Pons (tissue), 1 donor: Measurements from ENCODE around the gene AGAP9.
"Not testable (repeated sequence)": the region's sequence is repeated elsewhere in the genome, so short reads cannot be mapped to it uniquely, and the experiment has no call there.

Source experiments
- DNase-seq: peaks from one replicate; pipeline ENCODE4 v3.0.0-alpha.2; 2016; ENCODE audit warnings: low spot score

Gene AGAP9

DNA sequence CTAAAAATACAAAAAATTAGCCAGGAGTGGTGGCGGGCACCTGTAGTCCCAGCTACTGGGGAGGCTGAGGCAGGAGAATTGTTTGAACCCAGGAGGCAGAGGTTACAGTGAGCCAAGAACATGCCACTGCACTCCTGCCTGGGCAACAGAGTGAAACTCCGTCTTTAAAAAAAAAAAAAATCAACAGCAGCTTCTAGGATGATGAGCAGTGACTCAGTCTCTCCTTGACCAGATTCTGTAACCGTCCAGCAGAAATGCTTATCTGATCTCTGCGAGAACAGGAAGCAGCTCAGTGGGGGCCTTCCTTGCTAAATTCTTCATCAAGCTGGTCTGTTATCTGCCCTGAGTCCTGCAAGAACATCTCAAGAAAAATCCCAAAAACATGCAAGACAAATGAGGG, 37.5 kb downstream of the AGAP9 start:
- not testable (repeated sequence) for DNase-seq

DNA sequence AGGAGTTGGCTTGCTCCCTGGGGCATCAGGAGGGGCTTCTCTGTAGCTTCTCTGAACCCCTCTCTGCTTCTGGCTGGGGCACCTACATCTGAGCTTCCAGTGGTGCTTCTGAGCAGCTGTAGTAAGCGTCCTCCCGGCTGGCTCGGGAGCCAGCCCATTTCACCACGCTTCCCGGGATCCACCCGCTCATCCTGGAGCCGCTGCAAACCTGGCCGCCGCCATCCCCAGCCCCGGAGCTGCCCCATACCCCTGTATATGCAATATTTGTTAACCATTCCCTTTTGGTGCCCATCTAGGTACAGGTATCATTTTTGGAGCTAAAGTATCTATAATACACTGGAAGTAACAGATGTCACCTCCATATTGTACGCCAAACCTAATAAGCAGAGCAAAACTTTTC, 38.7 kb downstream of the AGAP9 start:
- not testable (repeated sequence) for DNase-seq

- DNase-seq: not testable (repeated sequence)
These were observed 39.5 kb downstream of the AGAP9 start, which contains the start of gene ANXA8 for GRCh38 chr10:47483923-47484322. TSS of gene ANXA8 (minus strand) at chr10:47484115. CDS start at chr10:47483933, 182 bp downstream.

DNA sequence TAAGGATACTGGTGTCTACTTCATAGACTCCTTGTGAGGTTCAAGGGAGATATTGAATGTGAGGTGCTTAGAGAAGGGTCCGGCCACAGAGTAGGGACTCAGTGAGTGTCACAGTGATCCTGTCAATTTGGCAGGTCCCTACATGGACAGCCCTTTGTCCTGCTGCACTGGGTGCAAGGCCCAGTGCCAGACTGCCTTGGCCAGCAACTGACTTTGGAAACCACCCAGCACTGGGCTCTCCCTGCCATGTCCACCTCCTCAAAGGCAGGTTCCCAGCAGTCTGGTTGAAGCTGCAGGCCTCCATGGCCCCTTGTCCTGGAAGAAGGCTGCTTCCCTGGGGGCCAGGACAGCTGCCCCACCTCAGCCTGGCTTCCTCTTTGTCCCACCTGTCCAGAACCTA, 41.1 kb downstream of the AGAP9 start:
- DNase-seq: not testable (repeated sequence)

DNA sequence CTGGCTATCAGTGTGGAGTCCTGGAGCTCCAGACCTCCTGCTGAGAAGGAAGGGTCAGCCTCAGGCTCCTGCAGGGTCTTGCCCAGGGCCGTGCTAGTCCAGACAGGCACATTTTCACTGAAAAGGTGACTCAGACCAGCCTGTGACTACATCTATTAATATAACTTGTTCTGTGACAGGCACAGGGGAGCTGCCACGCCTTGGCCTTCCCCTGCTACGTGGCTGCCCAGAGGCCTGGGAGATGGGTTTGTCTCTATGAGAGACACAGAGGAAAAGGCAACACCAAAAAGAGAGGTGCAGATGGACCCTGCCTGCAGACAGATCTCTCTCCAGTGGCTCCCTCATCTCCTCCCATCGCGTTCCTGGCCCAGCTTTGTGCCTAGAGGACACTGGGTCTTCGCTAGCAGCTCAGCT, 41.7 kb downstream of the AGAP9 start:
- not testable (repeated sequence) for DNase-seq

DNA sequence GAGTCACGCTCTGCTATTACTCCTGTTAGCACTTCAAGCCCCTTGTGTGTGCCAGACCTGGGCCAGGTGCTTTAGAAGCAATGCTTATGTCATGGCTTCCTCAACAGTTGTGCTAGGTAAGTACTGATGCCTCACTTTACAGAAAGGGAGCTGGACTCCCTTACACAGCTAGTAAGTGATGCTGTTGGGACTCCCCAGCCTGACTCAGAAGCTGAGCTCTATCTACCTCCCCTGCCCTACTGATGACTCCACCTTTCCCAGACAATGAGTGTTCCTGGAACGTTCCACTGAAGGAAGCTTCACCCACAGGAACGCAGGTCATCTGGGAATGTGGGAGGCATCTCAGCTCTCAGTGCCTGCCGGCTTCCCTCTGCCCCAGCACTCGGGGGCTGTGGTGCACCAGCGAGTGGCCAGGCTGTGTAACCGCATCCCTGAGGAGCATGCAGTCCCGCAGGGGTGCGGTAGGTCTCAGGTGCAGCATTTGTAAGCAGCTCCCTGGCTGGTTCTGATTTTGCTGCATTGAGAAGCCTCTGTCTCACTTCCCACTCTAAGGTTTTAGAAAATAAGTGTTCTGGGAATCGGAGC, 42.2 kb downstream of the AGAP9 start:
- DNase-seq: not testable (repeated sequence)

DNA sequence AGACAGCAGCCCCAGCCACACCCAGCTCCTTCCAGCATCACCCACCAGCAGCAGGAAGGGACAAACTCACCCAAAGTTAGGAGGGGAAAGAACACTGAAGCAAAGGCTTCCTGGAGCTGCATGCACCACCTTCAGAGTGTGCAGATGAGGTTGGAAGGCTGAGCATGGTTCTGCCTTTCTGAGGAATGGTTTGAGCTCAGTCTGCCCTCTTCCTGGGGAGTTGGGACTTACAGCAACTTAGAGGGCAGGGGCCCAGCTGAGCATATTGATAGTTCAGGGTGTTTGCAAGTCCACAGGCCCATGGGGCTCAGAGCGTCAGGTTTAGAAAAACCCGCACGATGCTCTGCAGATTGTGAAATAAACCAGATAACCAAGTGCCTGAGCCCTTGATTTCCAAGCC, 43.3 kb downstream of the AGAP9 start:
- not testable (repeated sequence) for DNase-seq

DNA sequence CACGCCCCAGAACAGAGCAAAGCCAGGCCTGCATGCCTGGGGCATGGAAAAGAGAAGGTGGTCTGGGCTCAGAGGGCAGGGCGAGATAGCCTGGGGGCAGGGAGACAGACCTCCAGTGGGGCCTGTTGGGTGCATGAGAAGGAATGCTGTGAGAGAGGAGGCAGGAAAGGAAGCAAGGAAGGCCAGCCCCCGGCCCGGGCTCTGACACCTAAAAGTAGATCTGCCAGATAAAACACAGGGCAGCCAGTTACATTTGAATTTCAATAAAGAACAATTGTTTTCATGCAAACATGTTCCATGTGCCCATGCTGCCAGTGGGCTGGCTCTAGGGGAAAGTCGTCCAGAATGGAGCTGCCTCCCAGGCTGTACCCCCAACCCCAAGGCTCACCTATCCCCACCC, 45.3 kb downstream of the AGAP9 start:
- DNase-seq: not testable (repeated sequence)

DNA sequence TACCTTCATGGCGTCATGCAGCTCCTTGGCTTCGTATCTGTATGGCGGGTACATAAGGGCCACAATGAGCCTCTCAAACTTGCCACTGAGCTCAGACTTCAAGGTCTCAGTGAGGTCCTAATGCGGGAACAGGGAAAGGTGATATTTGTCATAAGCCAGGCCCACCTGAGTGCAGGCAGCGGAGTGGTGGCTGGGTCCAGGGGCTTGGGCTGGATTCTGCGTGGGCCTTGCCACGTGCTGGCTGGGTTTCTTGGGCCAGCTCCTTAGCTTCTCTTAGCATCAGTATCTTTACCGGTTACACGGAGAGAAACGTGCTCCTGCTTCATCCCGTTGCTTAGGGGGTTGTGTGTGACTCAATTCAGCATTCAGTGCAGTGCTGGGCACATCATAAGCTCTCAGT, 46.4 kb downstream of the AGAP9 start:
- DNase-seq: not testable (repeated sequence)

- DNase-seq: not testable (repeated sequence)
These were observed 48.3 kb downstream of the AGAP9 start for GRCh38 chr10:47475101-47475500.

DNA sequence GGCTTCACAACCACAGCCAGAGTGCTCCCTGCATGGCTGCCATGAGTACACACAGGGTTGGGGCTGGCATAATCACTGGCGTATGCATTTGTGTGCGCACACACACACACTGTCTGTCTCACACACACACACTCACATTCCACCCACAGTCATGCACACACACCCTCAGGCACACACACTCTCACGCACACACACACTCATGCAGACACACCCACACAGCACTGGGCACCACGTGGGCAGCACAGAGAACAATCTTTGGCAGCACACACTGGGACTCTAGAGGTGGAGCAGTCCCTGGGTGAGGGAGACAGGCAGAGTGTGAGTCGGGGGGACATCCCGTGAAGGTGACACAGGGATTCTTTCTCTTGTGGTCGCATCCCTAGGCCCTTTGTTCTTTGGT, 49.9 kb downstream of the AGAP9 start:
- DNase-seq: not testable (repeated sequence)

DNA sequence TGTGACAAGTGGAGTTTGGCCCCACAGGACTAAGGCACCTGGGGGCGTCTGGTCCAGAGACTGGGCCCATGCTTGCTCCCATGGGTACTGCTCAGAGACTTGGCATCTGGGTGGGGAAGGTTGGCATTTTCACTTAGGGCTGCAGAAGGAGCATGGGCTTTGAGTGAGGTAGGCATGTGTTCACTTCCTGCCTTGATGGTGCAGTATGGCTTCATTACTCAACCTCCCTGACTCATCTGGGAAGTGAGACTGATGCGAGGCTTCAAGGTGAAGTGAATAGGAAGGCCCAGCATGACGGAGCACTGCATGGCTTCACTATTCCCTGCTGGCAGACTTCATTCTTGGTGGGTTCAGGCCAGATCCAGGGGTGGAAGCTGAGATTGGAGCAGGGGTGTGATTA, 50.8 kb downstream of the AGAP9 start:
- not testable (repeated sequence) for DNase-seq

DNA sequence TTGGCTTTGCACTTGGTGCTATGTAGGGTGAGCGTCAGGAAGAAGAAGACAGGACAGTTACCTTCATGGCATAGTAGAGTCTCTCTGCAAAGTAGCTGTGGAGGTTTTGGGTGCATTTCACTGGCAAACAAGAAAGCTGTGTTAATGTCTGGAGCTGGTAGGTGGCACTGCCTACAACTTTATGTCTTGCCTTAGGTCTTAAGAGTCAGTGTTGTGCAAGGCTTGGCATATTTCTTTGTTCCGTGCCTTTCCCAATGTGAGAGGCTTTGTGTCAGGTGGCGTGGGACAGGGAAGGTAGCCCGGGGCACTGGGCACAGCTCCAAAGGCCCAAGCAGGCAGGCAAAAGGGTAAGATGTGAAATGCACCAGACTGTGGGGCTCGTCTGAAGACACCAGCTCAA, 51.4 kb downstream of the AGAP9 start:
- not testable (repeated sequence) for DNase-seq

GRCh38 chr10:47468731-47469528, 54.5 kb downstream of the AGAP9 start:
- not testable (repeated sequence) for DNase-seq

GRCh38 chr10:47467957-47468356, 55.5 kb downstream of the AGAP9 start:
- not testable (repeated sequence) for DNase-seq

DNA sequence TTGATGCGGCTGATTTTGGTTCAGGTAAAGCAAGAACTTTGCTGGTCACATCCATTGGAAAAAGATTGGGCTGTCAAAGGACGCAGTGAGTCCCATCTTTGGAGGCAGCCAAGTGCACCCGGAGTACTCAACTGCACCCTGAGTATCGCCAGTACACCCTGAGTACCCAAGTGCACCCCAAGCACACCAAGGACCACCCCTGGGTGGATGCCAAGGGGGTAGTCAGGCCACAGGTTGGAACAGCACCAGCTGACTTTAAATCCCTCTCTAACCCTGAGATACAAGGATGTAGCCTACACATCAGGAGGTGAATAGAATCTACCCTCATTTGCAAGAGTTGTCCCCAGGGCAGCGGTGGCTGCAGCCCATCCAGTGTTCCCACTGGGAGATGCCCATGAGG, 56.0 kb downstream of the AGAP9 start:
- not testable (repeated sequence) for DNase-seq

GRCh38 chr10:47465216-47465917, 58.1 kb downstream of the AGAP9 start:
- DNase-seq: not testable (repeated sequence)

- DNase-seq: not testable (repeated sequence)
These were observed 60.7 kb downstream of the AGAP9 start for GRCh38 chr10:47462577-47463358.

GRCh38 chr10:47461261-47461687, 62.2 kb downstream of the AGAP9 start:
- not testable (repeated sequence) for DNase-seq

DNA sequence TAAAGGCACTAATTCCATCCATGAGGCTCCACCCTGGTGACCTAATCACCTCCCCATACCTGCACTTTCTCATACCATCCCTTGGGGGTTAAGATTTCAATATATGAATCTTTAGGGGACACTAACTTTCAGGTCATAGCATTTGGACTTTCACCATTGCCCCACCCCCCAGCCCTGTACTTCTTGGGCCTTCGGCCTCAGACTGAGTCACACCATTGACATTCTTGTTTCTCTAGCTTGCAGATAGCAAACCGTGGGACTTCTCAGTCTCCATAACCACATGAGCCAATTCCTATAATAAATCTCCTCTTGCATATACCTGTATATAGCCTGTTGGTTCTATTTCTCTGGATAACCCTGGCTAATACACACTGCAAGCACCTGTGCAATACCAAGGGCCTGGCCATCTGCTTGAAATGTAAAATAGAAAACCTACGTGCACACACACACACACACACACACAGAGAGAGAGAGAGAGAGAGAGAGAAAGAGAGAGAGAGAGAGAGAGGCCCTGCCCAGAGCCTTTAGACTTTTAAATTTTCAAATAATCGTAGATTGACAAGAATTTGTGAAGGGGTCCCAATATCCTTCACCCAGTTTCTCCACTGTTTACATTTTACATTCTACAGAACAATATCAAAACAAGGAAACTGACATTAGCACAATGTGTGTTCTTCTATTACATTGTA, 64.8 kb downstream of the AGAP9 start:
- DNase-seq: no peak

- no peak for DNase-seq
These were observed 65.6 kb downstream of the AGAP9 start for GRCh38 chr10:47457826-47458225.
